NCI-H748 treated with DMSO at 0.1 percent for 48 hours (cell line): ENCODE data around the gene SLC49A3.
"Not testable (repeated sequence)": the region's sequence is repeated elsewhere in the genome, so short reads cannot be mapped to it uniquely, and the experiment has no call there.

Experiments
- DNase-seq: peaks from one replicate; lab custom pipeline; 2025; lab: John Stamatoyannopoulos, UW

The SLC49A3 gene

DNA sequence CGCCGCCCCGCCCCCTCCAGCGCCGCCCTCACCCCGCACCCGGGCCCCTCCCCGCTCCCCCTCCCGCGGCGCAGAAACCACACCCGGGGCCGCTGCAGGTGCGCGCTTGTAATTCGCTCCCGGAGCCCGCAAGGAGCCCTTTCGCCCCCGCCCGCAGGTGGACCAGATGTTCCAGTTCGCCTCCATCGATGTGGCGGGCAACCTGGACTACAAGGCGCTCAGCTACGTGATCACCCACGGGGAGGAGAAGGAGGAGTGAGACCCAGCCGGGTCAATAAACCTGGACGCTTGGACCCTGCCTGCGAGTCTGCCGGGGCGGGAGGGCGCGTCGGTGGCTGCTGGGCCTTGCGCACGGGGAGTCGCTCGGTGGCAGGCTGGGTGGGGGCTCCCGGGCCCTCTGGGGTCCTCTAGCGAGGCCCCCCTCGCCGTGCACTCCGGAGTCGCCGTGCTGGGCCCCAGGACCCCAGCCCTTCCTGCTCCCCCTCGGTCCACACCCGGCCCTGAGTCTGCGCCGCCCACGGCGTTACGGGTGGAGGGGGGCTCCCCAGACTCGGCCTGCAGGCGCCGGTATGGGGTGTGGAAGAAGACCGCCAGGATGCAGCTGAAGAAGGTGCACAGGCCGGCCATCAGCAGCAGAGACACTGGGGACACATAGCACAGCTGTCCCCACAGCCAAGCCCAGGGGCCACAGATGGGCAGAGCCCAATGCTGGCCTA lies 7.1 kb downstream of the SLC49A3 start:
- no peak for DNase-seq

DNA sequence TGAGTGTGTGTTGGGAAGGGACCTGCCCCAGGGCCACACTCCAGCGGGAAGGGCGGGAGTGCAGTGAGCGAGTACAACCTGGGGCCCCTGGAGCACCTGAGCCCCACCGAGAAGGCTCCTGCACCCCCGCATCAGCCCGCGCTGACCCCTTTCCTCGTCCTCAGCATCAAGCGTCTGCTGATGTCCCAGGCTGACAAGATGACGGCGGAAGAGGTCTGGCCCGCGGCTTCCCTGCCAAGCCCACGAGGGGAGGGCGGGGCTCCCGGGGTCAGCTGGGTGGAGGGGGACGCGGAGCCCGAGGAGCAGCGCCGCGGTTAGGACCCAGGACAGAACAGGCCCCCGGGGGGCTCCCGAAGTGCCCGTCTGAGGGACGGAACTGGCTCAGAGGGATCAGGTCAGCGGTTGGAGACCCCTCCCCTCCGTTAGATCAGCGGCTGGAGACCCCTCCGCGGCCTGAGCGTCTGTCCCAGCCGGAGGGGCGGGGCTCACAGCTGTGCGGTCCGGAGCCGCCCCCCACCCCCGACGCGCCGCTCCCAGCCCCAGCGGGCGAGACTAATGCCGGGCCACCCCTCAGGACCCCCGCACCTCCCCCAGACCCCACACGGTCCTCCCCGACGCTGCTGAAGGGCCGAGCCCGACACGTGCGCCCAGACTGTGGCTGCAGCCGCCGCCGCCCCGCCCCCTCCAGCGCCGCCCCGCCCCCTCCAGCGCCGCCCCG lies 7.9 kb downstream of the SLC49A3 start:
- DNase-seq = no peak

DNA sequence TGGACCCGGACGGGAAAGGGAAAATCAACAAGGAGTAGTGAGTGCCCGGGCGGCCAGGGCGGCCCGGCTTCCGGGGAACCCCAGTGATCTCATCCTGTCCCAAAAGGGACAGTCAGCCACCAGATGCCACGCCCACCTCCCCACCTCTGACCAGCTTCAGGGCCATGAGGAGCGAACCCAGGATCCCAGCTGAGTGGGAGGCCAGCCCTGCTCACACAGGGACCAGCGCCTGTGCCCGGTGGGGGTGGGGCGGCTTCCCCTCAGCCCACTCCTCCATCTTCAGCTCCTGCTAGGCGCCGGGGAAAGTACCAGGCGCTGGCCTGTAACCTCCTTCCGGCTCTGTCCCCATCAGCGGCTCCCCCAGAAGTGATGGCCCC lies 8.4 kb downstream of the SLC49A3 start:
- DNase-seq = no peak

DNA sequence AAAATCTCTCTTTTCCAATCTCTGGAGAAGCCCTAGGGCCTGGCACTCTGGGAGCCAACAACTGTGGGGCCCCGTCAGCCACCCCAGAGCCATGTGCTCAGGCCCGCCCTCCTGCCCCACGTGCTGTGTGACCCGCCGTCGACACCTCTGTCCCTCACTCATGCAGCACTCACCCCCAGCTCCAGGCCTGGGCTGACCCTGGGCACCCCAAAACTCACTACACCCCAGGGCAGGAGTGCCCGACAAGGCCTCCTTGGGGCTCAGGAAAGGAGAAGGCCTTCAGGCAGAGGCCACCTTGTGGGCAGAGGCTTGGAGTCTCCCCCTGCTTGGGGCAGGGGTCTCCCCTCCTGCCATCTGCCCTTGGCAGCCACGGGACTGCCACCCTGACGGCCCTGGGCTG lies 8.9 kb downstream of the SLC49A3 start:
- DNase-seq = no peak

DNA sequence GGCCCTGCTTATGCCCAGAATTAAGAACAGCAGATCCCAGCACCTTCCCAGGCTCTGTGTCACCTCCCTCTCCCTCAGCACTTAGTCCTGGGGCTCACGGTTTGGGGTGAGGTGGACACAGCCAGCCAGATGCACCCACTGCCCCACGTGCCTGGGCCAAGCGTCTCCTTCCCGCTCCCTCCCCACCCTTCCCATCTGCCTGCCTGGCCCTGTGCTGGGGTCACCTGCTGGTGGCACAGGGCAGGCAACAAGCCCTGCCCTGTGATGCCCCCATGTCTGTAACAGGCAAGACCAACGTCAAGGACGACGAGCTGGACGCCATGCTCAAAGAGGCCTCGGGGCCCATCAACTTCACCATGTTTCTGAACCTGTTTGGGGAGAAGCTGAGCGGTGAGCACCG lies 9.3 kb downstream of the SLC49A3 start:
- DNase-seq = no peak

DNA sequence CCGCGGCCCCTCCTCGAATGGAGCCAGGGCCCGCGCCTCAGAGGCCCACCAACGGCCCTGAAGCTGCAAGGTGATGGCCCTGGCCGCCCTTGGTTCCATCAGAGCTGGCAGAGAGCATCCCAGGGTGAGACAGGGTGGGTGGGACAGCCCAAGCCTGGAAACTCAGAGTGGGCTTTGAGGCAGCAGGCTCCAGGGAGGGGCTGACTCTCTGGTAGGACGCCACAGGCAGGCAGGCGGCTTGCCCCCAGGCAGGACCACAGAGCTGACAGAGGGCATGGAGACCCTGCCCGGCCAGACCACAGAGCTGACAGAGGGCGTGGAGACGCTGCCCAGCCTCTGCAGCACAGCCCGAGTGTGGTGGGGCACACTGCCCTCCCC lies 9.9 kb downstream of the SLC49A3 start:
- DNase-seq = no peak

DNA sequence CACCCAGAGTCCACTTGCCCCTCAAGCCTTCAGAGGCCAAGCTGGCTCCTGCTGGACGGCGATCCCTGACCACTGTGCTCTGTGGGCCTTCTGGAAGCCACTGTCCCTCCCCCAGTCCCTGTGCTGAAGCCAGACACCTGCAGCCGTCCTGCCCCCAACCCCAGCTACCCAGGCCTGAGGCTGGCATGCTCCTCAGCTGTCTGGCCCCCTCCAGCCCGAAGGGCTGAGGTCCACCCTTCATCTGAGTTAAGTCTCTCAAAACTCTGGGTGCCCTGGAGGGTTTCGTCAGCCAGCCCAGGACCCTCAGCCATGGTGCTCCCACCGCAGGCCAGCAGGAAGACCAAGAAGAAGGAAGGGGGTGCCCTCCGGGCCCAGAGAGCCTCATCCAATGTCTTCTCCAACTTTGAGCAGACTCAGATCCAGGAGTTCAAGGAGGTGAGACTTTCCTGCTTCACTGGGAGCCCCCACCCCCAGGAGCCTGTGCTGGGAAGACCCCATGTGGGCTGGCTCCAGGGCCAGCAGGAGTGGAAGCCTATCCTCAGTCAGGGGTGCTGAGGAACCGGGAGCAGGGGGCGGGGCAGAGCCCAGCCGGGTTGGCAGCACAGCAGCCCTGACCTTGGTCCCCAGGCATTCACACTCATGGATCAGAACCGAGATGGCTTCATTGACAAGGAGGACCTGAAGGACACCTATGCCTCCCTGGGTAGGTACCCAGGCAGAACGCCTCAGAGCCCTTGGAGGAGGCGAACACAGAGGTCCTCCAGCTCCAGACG lies 10.4 kb downstream of the SLC49A3 start:
- no peak for DNase-seq

DNA sequence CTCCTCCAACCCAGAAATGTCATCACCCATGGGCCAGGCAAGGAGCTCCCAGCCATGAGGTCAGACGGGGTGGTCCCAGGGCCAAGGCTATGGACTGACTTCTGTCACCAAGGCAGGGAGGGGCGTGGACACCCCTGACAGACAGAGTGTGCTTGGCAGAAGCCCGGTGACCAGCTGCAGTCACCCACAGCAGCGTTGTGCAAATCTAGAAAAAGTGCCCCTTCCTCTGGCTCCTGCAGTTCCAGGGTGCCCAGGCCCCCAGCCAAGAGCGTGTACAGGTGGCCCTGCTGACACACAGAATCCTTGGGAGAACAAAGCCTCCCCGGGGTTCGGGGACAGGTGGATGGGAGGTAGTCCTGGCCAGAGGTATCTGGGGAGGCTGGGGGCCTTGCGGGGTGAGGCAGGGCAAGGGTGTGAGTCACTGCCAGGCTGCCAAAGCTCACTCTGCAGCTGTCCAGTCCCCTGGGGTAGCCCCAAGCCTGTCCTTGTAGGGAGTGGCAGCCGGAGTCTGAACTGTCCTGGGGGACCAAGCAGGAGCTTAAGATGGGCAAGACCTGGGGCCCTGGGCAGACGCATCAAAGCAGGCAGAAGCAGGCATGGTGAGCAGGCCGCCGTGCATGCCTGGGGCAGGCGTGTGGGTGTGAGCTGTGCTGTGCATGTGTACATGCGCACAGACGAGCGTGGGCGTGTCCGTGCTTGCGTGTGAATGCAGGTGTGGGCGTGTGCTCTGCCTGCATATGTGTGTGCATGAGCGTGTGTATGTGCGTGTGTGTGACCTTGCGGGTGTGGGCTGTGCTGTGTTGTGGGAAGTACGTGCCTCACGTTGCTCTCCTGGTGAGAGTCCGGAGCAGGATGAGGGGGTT lies 11.3 kb downstream of the SLC49A3 start:
- no peak for DNase-seq

DNA sequence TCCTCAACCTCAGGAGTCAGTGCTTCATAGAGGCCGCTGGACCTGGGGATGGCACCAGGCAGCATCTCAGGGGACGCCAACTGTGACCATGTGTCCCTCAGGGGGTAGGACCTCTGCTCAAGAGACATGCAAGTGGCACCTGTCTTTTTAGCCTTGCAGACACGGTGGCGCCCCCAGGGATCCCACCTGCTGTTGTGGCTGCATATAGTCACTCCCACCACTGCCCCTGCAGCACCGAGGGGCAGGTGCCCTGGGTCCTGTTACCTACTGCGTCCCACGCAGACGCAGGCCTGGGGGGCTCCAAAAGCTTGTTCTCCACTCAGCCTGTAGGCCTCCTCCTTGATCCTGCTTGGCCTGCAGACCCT lies 12.1 kb downstream of the SLC49A3 start:
- no peak for DNase-seq

DNA sequence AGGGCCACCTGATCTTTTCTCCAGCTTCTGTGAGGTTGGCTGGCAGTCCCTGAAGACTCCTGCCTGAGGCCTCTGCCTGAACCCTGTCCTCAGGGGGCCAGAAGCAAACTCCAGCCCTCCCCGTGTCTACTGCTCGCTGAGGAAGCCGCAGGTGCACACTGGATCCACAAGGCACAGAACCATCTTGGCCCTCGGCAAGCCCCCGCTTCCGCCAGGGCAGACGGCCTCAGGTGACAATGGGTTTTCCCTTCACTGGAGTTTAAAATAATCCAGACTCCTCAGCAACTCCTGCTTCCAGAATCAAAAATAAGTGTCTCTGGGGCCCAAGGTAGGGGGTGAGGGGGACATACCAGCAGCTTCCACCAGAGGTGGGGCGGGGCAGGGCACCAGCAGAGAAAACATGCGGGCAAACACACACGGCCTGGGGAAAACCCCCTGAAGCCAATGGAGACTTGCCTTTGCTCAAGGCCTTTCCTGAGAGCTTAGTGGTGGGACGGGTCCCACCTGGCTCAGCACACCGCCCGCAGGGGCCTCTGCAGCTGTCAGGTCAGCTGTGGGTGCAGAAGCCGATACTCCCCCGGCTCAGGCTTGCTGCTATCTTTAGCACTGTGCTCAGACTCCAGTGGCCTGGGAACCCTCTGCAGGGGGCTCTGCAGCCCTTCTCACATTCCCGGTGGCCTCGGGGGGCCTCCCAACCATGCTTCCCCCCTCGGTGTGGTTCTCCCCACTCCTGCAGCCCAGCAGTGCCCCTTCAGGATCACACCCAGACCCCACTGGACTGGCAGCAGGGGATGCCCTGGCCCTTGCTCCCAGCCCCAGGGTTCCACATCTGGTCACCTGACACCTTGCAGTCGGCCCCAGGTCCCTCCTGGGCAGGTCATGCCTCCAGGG lies 12.7 kb downstream of the SLC49A3 start:
- no peak for DNase-seq

DNA sequence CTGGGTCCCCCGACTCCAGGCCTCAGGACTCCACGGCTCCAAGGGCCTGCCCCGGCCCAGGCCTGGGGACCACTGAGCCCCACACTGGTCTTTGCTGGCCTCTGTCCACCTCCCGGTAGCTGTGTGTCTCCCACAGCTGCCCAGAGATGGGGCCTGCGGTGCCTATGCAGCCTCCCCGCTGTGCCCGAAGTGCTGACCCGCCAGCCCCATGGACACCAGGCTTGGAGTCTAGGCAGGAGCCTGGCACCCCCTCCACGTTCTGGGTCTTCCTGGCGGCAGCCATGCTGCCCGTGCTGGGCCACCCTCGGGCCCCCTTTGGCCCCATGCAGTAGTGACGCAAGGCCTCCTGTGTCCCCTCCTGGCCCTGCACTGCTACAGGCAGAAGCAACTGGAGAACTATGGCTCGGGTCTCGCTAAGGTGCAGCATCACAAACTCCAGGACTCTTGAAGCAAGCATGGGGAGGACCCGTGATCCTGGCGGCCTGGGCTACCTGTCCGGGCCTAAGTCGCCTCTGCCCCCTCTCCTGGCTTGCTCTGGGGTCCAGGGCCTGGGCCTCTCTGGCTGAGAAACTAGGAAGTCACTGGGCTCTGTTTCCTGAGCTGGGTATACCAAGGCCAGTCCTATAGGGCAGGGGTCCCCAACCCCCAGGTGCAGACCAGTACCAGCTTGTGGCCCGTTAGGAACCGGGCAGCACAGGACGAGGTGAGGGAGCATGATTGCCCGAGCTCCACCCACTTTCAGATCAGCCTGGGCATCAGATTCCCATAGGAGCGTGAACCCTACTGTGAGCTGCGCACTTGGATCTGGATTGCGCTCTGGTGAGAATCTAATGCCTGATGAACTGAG lies 13.7 kb downstream of the SLC49A3 start:
- no peak for DNase-seq

DNA sequence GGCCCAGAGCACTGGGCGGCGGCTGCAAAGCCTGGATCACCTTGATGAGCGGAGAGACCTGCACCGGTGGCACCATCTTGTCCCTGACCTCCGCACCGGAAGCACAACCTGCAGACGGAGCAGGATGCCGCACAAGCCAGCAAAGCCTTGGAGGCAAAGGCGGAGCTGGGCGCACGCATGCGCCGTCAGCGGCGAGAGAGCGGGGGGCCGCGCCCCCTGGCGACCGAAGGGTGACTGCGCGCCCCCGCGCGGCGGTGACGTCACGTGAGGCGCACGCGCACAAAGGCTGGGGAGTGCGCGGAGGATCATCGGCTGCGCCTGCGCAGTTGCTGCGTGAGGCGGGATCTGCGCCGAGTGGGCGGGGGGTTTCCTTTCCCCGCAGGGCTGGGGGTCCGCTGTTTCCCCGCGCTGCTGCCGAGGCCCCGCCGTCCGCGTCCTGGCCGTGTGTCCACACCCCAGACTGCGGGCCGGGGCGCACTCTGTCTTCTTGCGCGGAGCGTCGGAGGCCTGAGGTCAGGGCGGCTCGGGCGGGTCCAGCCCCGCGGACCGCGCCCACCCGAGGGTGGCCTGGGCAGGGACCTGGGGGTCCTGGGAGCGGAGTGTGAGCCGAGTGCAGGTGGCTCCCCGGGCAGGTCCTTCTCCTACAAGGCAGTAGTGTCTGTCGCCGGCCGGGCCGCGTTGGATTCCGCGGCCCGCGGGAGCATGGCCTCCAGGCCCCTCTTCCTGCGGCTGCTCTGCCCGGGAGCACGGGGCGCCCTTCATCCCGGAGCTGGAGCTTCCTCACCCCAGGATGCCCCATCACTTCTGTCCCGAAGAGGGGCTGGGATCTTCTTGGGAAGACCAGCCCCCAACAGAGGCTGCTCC lies 14.5 kb downstream of the SLC49A3 start, which contains the start of the genes ATP5ME and MYL5:
TSS of gene ATP5ME (minus strand) at position 105 of the 864 bp plus-strand sequence. CDS start at position 76, 29 bp downstream.
TSS of gene MYL5 (plus strand) at position 371 of the 864 bp plus-strand sequence. CDS start 3,485 bp downstream, outside the sequence.
- DNase-seq = peak; percentile 39

DNA sequence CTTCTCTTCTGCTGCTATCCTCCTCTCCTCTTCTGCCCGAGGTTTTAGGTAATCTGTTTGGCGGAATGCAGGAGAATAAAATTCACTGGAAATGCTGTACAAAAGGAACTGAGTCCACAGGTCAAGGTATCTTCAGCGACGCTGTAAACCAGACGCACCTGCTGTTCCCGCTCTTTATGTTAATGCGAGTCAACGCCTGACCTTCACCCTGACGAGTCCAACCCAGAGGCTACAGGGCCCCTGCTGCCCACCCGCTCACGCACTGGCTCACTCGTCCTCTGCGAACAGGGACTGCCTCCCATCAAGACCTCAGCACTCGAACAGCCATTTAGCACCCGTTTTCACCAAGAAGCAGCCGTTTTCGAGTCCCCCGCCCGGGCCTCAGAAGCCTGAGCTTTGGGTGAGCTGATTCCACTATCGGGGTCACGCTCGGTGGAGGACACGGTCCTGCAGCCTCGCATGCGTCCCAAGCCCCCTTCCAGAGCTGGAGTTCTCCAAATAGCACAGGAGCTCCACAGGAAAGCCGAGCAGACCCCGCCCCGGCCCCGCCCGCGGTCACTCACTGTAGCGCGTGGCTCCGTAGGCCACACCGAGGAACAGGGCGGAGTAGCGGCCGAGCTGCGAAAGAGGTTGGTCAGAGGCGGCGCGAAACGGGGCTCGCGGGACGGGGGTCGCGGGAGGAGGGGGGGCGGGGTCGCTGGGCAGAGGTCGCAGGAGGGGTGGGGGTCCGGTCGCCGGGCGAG lies 15.4 kb downstream of the SLC49A3 start:
- no peak for DNase-seq

DNA sequence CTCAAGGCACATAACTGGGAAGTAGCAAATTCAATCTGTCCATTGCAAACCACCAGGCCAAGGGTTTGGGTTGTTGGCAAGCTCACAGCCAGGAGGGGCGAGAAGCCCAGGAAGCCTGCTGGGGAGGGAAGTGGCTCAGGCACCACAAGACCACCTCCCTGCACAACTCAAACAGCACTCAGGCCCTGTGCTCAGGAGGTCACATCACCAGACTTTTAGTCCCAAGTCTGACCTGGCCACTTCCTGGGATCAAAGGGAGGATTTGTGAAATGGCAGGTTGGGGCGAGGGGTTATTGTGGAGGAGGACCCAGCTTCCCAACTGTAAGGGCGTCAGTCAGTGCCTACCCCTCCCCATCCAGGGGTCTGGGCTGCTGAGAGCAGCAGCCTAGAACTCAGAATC lies 17.2 kb downstream of the SLC49A3 start:
- no peak for DNase-seq

DNA sequence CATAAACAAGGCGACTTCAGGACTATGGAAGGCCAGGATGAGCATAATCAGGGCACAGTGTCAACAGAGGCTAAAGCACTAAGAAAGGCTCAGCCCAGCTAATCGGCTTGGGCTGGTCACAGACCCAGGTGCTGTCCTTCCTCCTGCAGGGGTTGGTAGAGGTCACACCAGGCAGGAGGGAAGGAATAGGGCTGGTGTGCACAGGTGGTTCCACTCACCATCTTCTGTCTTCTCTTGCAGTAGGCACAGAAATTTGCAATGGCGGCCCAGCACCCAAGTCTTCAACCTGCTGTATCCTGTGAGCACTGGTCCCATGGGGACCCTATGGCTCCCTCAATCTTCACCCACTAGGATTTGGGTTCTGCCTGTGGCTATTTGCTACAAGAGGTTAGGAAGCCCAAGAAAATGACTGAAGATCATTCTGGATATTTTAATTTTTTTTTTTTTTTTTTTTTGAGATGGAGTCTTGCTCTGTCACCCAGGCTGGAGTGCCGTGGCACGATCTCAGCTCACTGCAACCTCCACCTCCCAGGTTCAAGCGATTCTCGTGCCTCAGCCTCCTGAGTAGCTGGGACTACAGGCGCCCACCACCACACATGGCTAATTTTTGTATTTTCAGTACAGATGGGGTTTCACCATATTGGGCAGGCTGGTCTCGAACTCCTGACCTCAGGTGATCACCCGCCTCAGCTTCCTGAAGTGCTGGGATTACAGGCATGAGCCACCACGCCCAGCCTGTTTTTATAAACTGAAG lies 19.0 kb downstream of the SLC49A3 start:
- DNase-seq = not testable (repeated sequence)

DNA sequence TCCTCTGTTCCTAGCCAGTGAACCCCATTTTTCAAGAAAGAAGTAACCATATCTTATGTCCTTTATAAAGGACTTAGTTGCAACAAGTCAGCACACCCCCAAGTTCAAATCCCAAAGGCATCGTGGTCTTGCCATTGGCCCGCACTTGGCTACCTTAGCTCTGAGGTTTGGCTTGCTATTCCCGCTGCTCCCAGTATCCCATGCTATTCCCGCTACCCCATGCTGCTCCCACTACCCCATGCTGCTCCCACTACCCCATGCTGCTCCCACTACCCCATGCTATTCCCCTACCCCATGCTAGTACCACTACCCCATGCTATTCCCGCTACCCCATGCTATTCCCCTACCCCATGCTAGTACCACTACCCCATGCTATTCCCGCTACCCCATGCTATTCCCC lies 20.7 kb downstream of the SLC49A3 start:
- DNase-seq = not testable (repeated sequence)

DNA sequence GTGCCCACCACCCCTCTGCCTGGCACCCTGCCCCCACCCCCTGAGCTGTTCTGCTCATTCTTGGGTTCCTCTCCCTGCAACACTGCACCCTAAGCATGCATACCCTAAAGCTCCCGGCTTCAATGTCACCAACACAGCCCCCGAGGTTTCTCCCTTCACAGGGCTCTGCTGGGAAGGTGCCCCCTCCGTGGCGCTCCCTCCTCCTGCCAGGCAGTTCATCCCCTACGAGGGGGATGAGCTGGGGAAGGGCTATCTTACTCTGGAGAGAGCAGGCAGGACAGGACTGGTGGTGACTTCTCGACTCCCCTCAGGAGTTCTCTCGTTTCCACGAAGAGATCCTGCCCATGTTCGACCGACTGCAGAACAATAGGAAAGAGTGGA lies 21.4 kb downstream of the SLC49A3 start:
- no peak for DNase-seq
